ENCODE measurements around the gene CACNG7.

GRCh38 chr19:53910170-53910518, 1.1 kb downstream of the CACNG7 start:
- TF ChIP-seq CTCF (IDR thresholded peaks at IDR 0.05) (no peak), POLR2A (IDR thresholded peaks at IDR 0.05) (no peak)

Measured in lower leg skin (tissue), 3 donors.